ENCODE data around the gene IER5. TPM values are rescaled to one million over a fixed set of nuclear protein-coding genes. Genes with fewer than 3 reads are reported as not detected.

IER5 gene
- total RNA-seq, 1 experiment from 2014 or later: 30.5 TPM

DNA sequence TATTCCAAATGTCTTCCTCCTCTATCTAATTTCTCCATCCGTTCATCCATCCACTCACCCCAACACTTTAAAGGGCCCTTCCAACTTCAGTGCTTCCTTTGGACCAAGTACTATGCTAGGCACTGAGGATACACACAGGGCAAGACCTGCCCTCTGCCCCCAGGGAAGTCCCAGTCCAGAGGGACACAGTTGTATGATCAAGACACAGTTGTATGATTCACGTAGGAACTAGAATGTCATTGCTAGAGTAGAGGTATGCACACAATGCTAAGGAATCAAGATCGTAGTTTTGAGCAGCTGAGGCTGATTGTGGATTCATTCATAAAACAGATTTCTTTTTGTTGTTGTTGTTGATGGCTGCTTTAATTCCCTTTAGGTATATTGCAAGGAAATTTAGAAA is 11.6 kb upstream of the IER5 start:
- Histone ChIP-seq H4K20me1 (ENCODE audit: insufficient read depth) (no peaks in the 10 kb centered on the region), H3K79me2 (ENCODE audit: insufficient read depth, low read length) (no peaks in the 10 kb centered on the region), H3K27ac (ENCODE audit: low read depth, low read length) (no peak overlapping the region), H3K9me3 (ENCODE audit: control insufficient read depth in 1 of 2, insufficient read depth in 1 of 2, low read depth in 1 of 2, low read length in 2 of 2) (no peaks in the 10 kb centered on the region), H3K27me3 (ENCODE audit: insufficient read depth, low read length) (no peaks in the 10 kb centered on the region), H3K9ac (ENCODE audit: low read length) (no peak overlapping the region), H2AFZ (ENCODE audit: low read depth, low read length, poor library complexity, severe bottlenecking) (no peak overlapping the region), H3K9me2 (ENCODE audit: insufficient read depth) (no peaks in the 10 kb centered on the region), H3K4me2 (ENCODE audit: low read length) (peak overlapping the region; percentile 70; the same call in 1 of the 2 replicates), H3K4me3 (replicated peaks in 1 of 2; ENCODE audit: low read depth in 1 of 2, low read length in 2 of 2) (no peak overlapping the region), H3K4me1 (ENCODE audit: control insufficient read depth in 1 of 2, insufficient read depth in 2 of 2, low read length in 2 of 2) (peaks cover 19 to 34% of the 10 kb centered on the region in 2 experiments), H3K36me3 (ENCODE audit: control insufficient read depth in 1 of 2, insufficient read depth in 2 of 2, low read length in 2 of 2) (no peaks in the 10 kb centered on the region)
- DNase-seq (ENCODE audit: low read depth, low spot score): no peak
- ATAC-seq: no peak
- BruUV-seq (replicated peaks): no TSS peak
- ChIA-PET POLR2A (no interaction called here), RAD21 (ENCODE audit: low non-redundant PET in 1 of 2, low total read pairs in 2 of 2, uncharacterized antibody in 2 of 2, unreplicated experiment in 2 of 2) (no interaction called here), CTCF (interaction anchor here (0.9 kb wide), 1 partner anchor 65 kb away, joined by 3 read pairs; no protein-coding TSS in a partner anchor)
- no peak for TF ChIP-seq EZH2 (IDR thresholded peaks at IDR 0.05)
- TF ChIP-seq, protein P1, sequence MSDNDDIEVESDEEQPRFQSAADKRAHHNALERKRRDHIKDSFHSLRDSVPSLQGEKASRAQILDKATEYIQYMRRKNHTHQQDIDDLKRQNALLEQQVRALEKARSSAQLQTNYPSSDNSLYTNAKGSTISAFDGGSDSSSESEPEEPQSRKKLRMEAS (IDR thresholded peaks at IDR 0.05): no peak
- TF ChIP-seq EZH2phosphoT487 (IDR thresholded peaks at IDR 0.05; ENCODE audit: borderline replicate concordance): no peak
- no peak for TF ChIP-seq SRF (IDR thresholded peaks at IDR 0.05; ENCODE audit: low read depth)
- TF ChIP-seq ZNF274 (IDR thresholded peaks at IDR 0.05; ENCODE audit: low read depth, low read length): no peak
- no peak for TF ChIP-seq ZFX (IDR thresholded peaks at IDR 0.05)
- TF ChIP-seq, protein P2, sequence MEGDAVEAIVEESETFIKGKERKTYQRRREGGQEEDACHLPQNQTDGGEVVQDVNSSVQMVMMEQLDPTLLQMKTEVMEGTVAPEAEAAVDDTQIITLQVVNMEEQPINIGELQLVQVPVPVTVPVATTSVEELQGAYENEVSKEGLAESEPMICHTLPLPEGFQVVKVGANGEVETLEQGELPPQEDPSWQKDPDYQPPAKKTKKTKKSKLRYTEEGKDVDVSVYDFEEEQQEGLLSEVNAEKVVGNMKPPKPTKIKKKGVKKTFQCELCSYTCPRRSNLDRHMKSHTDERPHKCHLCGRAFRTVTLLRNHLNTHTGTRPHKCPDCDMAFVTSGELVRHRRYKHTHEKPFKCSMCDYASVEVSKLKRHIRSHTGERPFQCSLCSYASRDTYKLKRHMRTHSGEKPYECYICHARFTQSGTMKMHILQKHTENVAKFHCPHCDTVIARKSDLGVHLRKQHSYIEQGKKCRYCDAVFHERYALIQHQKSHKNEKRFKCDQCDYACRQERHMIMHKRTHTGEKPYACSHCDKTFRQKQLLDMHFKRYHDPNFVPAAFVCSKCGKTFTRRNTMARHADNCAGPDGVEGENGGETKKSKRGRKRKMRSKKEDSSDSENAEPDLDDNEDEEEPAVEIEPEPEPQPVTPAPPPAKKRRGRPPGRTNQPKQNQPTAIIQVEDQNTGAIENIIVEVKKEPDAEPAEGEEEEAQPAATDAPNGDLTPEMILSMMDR (IDR thresholded peaks at IDR 0.05 in 2 of 3, conservative IDR thresholded peaks at IDR 0.05 in 1 of 3; ENCODE audit: borderline replicate concordance in 1 of 3, insufficient read depth in 1 of 3, low read depth in 2 of 3, low read length in 2 of 3): no peak
- TF ChIP-seq YY1 (IDR thresholded peaks at IDR 0.05; ENCODE audit: extremely low read depth, insufficient replicate concordance, low read depth, low read length): no peak
- no peak for TF ChIP-seq POLR2A (IDR thresholded peaks at IDR 0.05; ENCODE audit: borderline replicate concordance, extremely low read depth, insufficient read depth, insufficient read length)
- TF ChIP-seq SP1 (IDR thresholded peaks at IDR 0.05; ENCODE audit: low read depth): no peak
- TF ChIP-seq CEBPB (IDR thresholded peaks at IDR 0.05; ENCODE audit: low read depth): no peak
- TF ChIP-seq SIN3A (IDR thresholded peaks at IDR 0.05; ENCODE audit: low read depth): no peak
- TF ChIP-seq, protein P3, sequence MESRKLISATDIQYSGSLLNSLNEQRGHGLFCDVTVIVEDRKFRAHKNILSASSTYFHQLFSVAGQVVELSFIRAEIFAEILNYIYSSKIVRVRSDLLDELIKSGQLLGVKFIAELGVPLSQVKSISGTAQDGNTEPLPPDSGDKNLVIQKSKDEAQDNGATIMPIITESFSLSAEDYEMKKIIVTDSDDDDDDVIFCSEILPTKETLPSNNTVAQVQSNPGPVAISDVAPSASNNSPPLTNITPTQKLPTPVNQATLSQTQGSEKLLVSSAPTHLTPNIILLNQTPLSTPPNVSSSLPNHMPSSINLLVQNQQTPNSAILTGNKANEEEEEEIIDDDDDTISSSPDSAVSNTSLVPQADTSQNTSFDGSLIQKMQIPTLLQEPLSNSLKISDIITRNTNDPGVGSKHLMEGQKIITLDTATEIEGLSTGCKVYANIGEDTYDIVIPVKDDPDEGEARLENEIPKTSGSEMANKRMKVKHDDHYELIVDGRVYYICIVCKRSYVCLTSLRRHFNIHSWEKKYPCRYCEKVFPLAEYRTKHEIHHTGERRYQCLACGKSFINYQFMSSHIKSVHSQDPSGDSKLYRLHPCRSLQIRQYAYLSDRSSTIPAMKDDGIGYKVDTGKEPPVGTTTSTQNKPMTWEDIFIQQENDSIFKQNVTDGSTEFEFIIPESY (IDR thresholded peaks at IDR 0.05; ENCODE audit: extremely low read depth, insufficient replicate concordance, low read length): no peak
- no peak for TF ChIP-seq ELF1 (IDR thresholded peaks at IDR 0.05; ENCODE audit: borderline replicate concordance, low read depth)
- intact Hi-C loops (cut with micrococcal nuclease): no loop called here
